Mammary epithelial cell (primary cell): ENCODE results near the gene CPT2.

Experiments
- CTCF ChIP-seq, 2 donors: IDR thresholded peaks in 1 of 2; conservative IDR thresholded peaks in 1 of 2; 2 replicates each; pipeline ENCODE4 v1.5.1; 2011 to 2012; ENCODE audit warnings: inconsistent platforms in 2 of 2, low read length in 2 of 2, mild to moderate bottlenecking in 2 of 2, control low read depth in 1 of 2, low read depth in 1 of 2; ENCODE audit not compliant: insufficient read depth in 1 of 2; ENCODE audit errors: extremely low read depth in 1 of 2
- EZH2 ChIP-seq: IDR thresholded peaks from 2 replicates; pipeline ENCODE4 v1.6.1; 2012; ENCODE audit warnings: low read length, inconsistent platforms, borderline replicate concordance

- TF ChIP-seq EZH2 (no peak), CTCF (conservative IDR thresholded peaks at IDR 0.05 in 1 of 2, IDR thresholded peaks at IDR 0.05 in 1 of 2; ENCODE audit: extremely low read depth in 1 of 2, insufficient read depth in 1 of 2, low read depth in 1 of 2, low read length in 2 of 2) (no peak)
Measured at GRCh38 chr1:53182716-53183094, 13.9 kb upstream of the CPT2 start.
